HS-5 (cell line): ENCODE data around the gene ALOX5AP.
A peak's percentile ranks its signal among the peaks of the same experiment; 100 is the strongest.

Experiments
- DNase-seq: peaks from one replicate; pipeline ENCODE4 v3.0.0-alpha.2; 2012; ENCODE audit warnings: low read depth

Gene ALOX5AP

DNA sequence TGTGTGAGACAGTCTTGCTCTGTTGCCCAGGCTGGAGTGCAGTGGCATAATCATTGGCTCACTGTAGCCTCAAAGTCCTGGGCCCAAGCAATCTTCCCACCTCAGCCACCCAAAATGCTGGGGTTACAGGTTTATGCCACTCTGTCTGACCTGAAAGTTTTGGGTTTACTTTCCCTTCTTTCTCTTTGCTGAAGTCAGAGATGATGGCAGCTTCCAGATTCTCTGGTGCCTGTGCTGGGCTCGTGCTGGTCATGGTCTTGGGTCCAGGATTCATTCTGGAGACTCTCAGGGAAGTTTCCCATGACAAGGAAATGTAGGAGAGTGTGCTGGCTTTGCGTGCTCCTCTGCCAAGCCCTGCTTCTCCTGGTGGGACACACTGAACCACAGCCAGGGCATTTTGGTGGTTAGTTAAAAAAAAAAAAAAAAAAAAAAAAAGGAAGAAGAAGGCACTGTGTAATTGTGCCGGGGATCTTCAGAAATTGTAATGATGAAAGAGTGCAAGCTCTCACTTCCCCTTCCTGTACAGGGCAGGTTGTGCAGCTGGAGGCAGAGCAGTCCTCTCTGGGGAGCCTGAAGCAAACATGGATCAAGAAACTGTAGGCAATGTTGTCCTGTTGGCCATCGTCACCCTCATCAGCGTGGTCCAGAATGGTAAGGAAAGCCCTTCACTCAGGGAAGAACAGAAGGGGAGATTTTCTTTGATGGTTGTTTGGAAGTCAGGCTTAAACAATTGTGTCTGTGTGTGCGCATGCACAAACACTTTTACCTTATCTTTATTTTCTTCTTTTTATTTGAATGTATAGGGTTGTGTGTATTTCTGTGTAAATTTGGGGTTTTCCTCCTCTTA lies at the start of gene ALOX5AP:
TSS of gene ALOX5AP (plus strand) at position 519 of the 847 bp plus-strand sequence. CDS start at position 582, 63 bp downstream.
- DNase-seq: no peak

DNA sequence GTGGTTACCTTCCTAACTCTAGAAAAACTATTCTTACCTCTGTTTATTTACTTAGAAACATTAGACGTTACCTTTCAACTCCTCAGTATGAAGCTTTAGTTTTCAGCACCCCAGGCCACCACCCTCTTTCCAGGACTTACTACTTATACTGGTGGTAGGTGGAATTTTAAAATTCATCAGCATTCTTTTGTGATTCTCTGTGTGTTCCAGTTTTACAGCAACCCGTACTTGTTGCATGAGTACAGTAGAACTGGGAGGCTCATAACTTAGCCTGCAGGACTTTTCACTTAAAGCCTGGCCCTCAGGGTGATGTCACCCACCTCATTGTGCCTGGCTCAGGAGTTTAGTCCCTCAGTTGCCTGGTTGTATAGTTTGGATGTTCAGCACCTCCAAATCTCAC lies 49.4 kb upstream of the ALOX5AP start:
- no peak for DNase-seq

DNA sequence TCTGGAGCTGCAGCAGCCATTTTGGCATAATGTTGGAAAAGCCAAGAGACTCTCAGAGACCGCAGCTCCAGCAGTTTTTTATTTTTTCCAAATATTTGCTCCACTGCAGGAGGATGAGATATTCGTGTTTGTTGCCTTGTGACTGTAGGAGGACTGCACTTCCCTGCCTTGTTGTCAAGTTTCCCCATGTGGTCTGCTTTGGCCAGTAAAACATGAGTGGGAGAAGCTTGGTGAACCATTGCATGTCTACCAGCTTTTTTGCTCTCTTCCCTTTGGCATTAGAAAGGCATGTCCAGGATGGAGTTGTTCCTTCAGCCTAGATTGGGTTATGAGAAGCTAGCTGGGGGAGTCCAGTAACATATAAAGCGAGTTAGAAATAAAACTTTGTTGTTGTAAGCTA lies 47.7 kb upstream of the ALOX5AP start:
- DNase-seq: no peak

DNA sequence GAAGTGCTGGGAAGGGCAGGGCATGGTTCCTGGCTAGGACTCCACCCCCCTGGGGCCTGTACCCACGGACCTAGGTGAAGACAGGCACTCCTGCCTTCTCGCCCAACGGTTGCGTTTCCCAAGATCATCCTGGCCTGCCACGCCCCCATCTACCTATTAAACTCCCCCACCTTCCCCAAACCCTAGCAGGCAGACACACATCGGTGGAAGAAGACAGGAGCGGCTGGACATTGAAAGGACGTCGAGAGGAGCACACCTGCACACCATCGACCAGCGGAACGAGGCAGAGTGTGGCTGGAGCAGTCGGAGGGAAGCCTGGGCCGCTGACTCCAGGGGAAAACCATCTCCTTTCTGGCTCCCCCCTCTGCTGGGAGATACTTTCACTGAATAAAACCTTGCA lies 45.6 kb upstream of the ALOX5AP start:
- DNase-seq: no peak

DNA sequence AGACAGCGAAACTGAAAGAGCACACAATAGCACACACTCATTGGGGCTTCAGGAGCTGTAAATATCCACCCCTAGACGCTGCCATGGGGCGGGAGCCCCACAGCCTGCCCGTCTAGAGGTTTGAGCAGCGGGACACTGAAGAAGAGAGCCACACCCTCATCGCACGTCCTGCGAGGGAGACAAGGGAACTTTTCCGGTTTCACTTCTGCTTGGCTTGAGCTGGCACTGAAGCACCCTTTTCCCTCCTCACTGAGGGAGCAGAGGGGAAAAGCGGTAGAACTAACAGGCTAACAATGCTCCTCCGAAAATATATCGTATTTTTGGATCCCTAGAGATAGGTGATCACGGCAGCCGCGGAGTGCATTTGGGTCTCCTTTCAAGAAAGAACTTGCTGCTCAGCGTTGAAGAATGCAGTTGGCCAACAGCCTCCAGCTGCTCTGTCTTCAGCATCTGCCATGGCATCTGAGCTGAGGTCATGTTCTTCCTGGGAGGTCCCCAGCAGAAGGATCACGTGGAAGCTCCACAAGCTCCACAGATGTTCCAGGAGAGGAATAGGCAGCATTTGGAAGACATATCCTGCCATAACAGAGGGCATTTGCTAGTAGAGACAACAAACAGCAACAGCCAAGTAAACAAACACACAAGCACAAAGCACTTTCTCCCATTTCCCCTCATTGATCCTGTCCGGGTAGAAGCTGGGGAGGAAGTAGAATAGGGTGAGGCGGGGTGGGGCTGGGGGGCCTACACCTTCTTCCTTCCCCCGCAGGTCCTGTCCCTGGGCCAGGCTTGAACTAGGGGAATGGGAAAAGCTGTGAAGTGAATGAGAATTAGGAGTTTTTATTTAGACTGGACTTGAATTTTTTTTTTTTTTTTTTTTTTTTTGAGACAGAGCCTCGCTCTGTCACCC lies 44.8 kb upstream of the ALOX5AP start:
- peak; percentile 58 for DNase-seq

DNA sequence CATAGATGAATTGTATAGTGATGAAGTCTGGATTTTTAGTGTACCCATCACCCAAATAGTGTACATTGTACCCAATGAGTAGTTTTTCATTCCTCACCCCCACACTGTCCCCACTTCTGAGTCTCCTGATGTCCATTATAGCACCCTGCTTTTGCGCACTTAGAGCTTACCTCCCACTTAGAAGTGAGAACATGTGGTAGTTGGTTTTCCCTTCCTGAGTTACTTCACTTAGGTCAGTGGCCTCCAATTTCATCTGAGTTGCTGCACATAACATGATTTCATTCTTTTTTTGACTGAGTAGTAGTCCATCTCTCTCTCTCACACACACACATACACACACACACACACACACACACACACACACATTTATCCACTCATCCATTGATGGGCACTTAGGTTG lies 43.2 kb upstream of the ALOX5AP start:
- DNase-seq: no peak

DNA sequence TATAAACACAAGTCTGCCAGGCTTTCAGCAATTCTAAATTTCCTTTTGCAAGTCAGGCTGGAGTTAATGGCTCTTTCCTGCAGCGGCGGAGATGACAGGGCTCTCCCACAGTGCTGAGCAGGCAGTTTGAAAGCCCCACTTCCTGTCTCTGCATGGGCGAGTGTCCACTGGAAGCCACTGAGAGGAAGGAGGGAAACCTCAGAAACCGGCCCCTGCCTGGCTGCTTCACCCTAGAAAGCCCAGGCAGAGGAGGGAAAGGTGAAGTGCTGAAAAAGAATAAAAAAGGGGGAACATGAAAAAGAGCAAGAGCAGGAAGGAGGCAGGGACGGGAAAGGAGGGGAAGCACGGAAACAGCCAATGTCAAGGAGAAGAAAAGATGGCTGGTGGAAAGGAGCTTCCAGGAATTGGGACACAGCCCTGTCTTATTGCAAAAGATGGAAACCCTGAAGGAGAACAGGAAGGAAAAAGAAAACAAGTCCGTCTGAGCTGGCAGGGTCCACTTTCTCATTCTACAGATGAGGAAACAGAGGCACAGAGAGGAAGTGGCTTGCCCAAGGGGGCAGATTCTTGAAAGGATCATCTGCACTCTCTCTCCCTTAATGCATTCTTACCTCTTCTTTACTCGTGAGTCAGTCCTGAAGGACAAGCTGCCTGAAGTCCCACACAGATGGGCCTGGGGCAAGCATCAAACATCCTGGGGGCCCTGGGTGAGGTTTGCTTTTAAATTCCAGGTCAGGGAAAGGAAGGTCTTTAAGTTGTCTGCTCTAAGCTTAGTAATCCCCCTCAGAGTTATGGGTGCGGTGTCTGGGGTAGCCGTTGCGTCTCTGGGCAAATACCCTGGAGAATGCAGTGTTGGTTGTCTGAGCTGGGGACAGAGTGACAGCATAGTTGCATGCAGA lies 38.8 kb upstream of the ALOX5AP start:
- DNase-seq: no peak

DNA sequence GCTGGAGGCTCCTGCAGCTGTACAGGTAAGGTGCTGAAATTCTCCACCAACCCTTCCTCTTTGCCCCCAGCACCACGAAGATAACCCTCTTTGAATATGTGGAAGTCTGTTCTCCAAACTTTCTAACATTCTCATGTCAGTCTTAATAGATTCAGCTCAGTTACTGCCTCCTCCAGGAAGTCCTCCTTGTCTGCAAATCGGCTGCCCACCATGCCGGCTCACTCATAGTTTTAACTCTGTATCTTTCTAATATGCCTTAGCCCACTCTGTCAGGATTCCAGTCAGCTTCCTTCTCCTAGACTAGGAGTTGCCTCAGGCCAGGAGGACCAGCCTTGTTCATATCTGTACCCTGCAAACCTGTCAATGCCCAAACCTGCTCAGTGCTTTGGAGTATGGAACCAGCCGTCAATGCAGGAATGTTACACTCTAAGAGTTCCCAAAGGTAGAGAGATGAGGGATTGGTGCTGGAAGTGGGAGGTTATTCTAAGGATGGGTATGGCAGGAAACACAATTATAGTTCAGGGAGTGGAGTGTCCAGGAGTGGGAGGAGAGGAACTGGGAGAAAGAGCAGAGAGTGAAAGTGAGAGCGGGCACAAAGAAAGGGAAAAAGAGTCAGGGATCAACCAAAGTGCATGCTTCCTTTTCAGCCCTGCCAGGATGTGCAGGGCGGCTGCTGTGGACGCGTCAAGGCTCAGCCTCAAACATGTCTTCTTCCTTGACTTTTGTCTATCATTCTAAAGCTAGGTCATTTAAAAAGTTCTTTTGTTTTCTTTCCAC lies 38.0 kb upstream of the ALOX5AP start:
- no peak for DNase-seq

DNA sequence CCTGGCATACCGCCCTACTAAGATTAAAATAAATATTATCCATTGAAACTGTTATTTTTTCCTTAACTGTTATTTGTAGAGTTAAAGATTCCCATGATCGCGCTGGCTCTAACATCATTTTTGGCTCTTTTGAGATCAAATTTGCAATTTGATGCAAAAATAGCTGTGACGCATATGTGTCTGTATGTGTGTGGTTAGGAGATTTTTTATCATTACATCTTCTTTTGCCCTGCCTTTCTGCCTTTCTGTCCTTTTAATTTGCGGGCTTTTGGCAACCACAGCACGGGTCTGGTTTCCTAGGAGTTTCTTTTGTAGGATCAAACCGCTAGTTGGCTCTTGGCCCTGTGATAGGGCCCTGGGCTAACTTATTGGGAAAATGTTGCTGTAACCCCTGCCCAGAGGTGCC lies 37.3 kb upstream of the ALOX5AP start:
- no peak for DNase-seq

DNA sequence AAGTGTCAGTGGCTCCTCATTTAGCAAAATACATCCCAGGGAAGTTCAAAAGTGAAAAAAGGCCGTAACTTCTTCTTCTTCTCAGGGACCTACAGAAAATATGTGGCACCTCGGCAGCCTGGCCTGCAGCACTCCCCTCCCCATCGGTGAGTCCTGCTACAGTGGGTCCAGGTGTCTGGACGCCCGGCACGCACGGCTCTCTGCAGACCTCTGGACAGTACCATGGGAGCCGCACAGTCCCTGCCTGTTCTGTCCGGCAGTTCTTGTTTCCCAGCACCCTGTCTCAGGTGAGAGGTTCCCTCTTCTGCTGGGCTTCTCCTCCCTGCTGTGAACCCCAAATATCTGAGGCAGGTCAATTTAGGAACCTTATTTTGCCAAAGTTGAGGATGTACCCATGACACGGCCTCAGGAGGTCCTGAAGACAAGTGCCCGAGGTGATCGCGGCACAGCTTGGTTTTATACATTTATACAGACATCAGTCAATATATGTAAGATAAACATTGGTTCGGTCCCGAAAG lies 36.8 kb upstream of the ALOX5AP start:
- no peak for DNase-seq

DNA sequence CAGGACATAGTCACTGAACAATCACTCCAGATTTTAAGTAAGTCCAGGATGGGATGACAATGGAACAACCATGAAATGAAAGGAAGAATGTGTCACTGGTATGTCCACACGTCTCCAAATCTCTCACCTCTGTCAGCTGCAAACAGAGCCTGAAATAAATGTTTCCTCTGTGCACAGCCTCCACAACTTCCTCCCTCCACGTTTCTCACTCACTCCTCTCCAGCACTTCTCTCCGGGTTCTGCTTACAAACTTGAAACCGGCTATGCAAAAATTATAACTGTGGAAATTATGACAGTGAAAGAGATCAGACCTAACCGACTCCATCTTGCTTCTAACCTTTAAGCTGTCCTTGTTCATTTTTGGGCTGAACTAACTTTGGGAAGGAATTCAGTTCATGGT lies 35.0 kb upstream of the ALOX5AP start:
- no peak for DNase-seq

DNA sequence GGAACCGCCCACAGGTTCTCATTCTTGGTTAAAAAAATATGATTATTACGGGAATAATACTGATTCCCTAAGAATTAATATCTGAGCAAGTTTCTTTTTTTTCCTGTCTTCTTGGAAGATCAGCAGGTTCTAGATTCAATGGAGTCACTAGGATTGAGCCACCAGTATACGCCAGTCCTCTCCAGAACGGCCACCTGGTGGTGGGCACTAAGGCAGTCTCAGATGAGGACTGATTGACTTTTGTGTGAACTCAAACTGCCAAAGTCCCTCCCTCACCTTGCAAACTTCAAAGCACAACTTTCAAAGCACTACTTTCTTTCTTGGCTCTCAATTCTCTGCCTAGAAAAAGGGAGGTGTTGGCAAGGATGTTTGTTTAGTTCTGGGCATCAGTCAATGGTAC lies 33.3 kb upstream of the ALOX5AP start:
- DNase-seq: no peak

DNA sequence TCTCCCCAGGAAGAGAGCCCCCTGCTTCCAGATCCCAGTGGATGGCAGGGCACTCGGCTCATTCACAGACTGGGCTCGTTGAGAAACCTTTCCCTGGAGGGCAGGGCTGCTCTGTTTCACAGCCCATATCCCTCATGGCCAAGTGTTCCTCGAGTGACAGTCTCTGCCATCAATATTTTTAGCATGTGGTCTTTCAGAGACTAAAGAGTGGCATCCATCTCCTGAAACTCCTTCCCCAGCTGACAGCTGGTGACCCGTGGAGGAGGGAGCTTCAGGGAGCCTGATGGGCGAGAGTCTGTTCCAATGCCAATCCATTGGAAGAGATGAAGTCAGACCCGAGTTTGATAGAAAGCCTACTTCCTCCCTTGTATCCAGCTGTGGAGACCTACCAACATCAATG lies 30.7 kb upstream of the ALOX5AP start:
- DNase-seq: no peak

DNA sequence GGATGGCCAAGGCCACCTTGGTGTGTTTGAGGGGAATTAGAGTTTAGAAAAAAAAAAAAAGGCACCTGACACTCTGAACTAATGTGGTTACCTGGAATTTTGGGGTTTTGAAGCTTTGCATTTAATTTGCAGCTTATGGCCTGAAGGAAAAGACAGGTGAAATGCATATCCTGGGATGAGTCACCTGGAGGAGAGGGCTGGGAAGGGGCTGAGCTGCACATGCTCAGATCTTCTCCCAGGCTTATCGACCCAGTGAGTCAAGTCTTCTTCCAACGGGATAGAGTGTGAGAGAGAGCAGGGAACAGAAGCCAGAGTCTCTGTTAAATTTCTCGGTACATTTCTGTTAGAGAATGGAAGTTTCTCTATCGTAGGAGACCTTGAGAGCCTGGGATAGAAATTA lies 29.7 kb upstream of the ALOX5AP start:
- no peak for DNase-seq

DNA sequence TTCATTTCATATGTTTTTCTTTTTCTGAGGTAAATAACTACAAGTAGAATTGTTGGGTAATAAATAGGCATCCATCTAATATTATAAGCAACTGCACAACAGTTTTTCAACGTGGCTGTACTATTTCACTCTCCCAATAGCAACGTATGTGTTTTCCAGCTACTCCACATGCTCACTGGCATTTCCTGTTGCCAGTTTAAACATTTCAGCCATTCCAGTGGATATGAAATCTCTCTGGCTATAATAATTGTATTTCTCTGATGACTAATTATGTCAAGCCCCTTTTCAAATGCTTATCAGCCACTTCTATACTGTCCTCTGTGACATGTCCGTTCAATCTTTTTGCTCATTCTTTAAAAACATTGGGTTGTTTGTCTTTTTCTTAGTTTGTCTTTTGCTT lies 26.8 kb upstream of the ALOX5AP start:
- DNase-seq: no peak

DNA sequence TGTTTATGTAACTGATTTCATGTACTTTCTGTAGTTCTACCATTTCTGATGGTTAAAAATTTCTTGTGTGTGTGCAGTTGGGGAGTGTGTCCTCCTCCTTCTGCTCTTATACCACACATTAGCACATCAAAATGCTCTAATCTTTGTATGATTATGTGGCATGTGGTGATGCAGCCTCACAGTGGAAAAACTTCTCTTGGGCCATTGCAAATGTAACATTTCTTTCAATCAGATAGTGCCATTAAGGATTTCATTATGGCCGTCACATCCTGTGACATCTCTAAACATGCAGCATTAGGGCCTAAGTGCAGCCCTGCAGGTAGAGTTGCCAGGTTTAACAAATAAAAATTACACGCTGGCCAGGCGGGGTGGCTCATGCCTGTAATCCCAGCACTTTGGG lies 24.9 kb upstream of the ALOX5AP start:
- DNase-seq: no peak

DNA sequence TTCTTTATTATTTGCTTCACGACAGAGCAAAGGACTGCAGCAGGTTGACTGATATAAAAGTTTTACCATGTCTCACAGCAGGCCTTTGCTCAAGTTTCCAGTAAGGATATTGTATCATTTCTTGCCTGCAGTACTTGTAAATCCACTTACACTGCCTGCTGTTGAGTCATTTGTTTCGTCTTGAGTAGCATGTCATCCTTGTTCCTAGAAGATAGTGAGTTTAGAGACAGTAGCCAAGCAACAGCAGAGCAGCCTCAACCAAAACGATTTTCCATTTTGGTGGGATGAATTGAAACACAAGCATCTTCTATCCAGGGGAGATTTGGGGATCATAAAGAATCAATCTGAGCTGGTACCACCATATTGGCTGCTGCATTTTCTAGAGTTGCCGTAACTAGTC lies 24.0 kb upstream of the ALOX5AP start:
- DNase-seq: no peak

DNA sequence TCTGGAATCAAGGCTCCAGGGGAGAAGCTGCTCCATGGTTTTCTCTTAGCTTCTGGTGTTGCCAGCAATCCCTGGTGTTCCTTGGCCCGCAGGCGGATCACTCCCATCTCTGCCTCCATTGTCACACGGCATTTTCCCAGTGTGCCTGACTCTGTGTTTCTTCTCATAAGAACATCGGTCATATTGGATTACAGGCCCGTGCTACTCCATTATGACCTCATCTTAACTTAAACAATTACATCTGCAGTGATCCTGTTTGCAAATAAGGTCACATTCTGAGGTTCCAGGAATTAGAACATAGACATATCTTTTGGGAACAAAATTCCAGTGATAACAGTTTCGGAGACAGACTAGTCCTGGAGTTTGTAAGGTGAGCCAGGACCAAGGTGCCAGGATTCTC lies 23.5 kb upstream of the ALOX5AP start:
- no peak for DNase-seq

DNA sequence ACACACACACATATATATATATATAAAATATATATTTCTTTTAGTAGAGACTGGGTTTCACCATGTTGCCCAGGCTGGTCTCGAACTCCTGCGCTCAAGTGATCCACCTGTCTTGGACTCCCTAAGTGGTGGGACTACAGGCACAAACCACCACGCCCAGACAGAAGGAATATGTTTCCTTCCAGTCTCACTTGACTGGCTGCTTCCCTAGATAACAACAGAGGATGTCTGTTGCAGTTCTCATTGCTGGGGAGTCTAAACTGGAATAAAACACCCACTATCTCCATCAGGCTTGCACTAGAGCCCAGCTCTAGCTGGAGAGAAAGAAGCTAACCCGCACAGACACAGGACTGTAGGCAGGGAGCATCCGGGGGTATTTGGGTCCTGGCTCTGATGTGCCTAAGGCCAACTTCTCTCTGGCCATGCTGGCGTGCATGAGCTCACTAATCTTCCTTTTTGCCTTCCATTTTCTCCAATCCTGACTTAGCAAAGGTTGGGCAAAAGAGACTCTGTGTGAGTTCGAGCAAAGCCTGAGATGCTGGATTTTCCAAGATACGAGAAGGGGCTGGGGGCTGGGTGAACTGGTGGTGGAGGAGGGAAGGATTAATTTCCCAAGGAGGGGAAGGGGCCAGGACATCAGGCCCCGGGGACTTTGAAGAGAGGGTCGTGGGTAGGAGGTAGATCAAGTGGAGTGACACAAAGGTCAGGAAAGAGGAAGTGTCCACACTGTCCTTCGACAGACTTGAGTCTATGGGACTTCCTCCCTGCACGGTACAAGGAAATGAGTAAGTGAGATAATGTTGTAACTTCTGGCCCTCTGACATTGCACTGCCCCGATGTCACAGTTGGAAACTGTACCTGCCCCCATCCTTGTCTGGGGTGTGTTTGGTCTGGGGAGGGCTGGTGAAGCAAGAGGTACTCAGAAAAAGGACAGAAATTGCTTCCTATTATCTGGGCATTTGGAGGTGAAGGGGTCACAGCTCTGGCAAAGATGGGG lies 22.5 kb upstream of the ALOX5AP start:
- DNase-seq: no peak
